Esophagus (tissue), 2 donors: ENCODE measurements around the gene EFNB2. TPM values are rescaled to one million over a fixed set of nuclear protein-coding genes. Genes with fewer than 3 reads are reported as not detected.

ENCODE experiments used
- H3K27ac ChIP-seq, 2 donors: one replicate each; pipeline ENCODE4 v1.5.1; 2013; ENCODE audit warnings: low read depth in 2 of 2, mild to moderate bottlenecking in 2 of 2, inconsistent platforms in 1 of 2, low read length in 1 of 2, moderate library complexity in 1 of 2
- H3K27me3 ChIP-seq, 2 donors: one replicate each; pipeline ENCODE4 v1.6.1; 2013; ENCODE audit warnings: low read length in 2 of 2, control low read depth in 1 of 2, mild to moderate bottlenecking in 1 of 2; ENCODE audit not compliant: insufficient read depth in 2 of 2, control insufficient read depth in 1 of 2
- H3K36me3 ChIP-seq, 2 donors: one replicate each; pipeline ENCODE4 v1.6.1; 2013; ENCODE audit warnings: low read length in 1 of 2; ENCODE audit not compliant: control insufficient read depth in 2 of 2, insufficient read depth in 2 of 2
- H3K4me1 ChIP-seq, 2 donors: one replicate each; pipeline ENCODE4 v1.6.1; 2013; ENCODE audit warnings: low read length in 1 of 2; ENCODE audit not compliant: control insufficient read depth in 2 of 2, insufficient read depth in 2 of 2
- H3K4me3 ChIP-seq, 2 donors: one replicate each; pipeline ENCODE4 v1.5.1; 2013; ENCODE audit warnings: low read length in 2 of 2, mild to moderate bottlenecking in 2 of 2, low read depth in 1 of 2, moderate library complexity in 1 of 2
- H3K9me3 ChIP-seq, 2 donors: one replicate each; pipeline ENCODE4 v1.6.1; 2013; ENCODE audit warnings: mild to moderate bottlenecking in 2 of 2, low read depth in 1 of 2, low read length in 1 of 2, moderate library complexity in 1 of 2; ENCODE audit not compliant: control insufficient read depth in 2 of 2, insufficient read depth in 1 of 2
- WGBS, 2 donors: extraction: QIAGEN DNeasy Blood & Tissue Kit; methylation state at CpG; one replicate each; pipeline ENCODE4 v1.1.7; 2013; 5-methylcytosine and 5-hydroxymethylcytosine counted together
- polyA plus RNA-seq, 2 donors: library from polyadenylated mRNA; stranded (reverse); fragments of 200-250 nt; gene quantifications; one replicate each; pipeline ENCODE4 v1.2.3, GENCODE V29; 2013
- donor health status: healthy with polysubstance abuse.
- donor health status: Bipolar disorder and iron deficiency.

Gene EFNB2
- polyA plus RNA-seq, 2 donors = 8.0 to 8.4 TPM

DNA sequence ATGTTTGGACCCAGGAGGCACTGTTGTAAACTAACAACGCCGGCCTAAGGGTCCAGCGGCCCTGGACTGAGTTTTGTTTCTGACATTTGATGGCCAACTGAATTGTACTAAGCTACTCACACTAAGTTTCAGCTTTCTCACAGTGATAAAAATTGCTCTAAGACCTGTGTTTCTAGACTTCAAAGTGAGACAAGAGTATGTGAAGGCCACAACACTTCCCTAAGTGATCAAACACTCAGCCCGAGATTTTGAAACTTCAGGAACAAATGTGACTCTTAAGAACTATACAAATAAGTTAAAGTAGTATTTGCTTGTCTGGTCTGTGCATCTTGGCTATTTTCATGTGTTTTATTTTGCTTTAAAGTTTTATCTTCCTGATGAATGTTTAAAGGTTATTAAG lies 30.2 kb downstream of the EFNB2 start:
- Histone ChIP-seq H3K4me1 (no peaks in the 10 kb centered on the region), H3K27me3 (no peaks in the 10 kb centered on the region), H3K9me3 (no peaks in the 10 kb centered on the region), H3K36me3 (peaks cover 0 to under 1% of the 10 kb centered on the region in 2 donors), H3K27ac (no peak overlapping the region), H3K4me3 (no peak overlapping the region)
- 92 to 93% methylated on average over 4 of the region's 4 CpGs for WGBS, 2 donors

DNA sequence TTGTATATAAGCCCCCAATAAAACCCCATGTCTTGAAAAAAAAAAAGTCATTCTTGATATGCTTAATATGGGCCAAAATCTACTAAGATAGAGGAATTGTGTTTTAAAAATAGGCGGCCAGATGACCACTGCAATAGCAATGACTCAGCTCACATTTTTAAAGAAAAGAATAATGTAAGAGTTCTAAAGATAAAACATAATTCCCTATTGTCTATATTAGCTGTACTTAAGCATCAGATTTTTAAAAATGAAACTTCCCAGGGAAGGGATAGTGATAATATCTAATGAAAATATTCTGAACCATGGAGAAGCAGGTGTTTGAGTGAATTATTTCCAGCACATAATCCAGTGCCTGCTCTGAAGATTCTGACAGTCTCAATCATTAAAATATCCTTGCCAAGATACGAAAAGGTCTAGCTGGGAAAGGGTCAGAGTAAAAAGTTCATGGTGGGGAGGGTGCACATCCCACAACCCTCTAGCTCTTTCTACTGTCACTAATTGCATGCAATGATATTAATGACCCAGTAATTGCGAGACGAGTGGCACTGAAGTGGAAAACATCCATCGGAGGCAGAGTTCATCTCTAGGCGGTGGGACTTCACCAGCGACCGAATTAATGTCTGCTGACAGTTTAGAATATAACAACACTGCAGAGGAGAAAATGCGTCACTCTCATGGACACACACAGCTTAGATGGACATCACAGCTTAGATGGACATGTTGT lies 31.6 kb downstream of the EFNB2 start:
- Histone ChIP-seq H3K9me3 (no peaks in the 10 kb centered on the region), H3K27ac (no peak overlapping the region), H3K27me3 (no peaks in the 10 kb centered on the region), H3K36me3 (no peaks in the 10 kb centered on the region), H3K4me3 (no peak overlapping the region), H3K4me1 (no peaks in the 10 kb centered on the region)
- WGBS, 2 donors = 90 to 91% methylated on average over 9 of the region's 9 CpGs

DNA sequence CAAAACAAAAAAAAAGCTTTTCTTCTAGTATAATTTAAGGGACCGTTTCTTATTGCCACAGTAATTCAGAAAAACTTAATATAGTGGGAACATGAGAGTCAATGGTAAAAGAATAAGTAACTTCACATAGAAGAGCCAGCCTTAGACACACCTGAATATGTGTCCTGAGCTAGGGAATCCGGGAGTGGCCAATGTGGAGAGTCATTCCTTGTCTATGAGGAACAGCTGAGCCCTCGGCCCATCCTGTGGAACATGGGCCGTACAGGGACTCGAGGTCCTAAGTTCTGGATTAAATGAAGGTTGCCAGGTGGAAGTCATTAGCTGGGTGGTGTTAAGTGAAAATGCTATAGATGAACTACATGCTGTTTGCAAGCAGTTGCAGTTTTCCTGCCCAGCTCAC lies 32.2 kb downstream of the EFNB2 start:
- Histone ChIP-seq H3K36me3 (no peaks in the 10 kb centered on the region), H3K4me3 (no peak overlapping the region), H3K27ac (no peak overlapping the region), H3K9me3 (no peaks in the 10 kb centered on the region), H3K27me3 (no peaks in the 10 kb centered on the region), H3K4me1 (no peaks in the 10 kb centered on the region)
- WGBS, 2 donors = 81% methylated on average over 5 of the region's 5 CpGs

DNA sequence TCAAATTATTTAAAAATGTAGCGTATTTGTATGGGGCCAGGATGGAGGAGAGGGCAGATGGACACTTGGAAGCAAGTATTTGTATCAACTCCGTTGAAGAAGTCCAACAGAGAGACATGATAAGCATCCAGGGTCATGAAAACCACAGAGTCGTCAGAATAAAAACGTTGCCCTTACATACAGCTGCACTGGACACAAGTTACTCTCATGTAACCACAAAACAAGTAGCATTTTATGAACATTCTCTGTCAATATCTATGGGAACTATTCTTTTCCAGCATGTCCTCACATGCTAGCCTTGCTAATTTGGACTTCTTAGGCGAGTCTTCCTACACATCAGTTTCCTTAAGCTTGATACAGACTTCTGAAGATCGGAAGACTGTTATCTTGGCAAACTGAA lies 35.0 kb downstream of the EFNB2 start:
- Histone ChIP-seq H3K27me3 (no peaks in the 10 kb centered on the region), H3K27ac (no peak overlapping the region), H3K36me3 (no peaks in the 10 kb centered on the region), H3K9me3 (no peaks in the 10 kb centered on the region), H3K4me1 (no peaks in the 10 kb centered on the region), H3K4me3 (no peak overlapping the region)
- WGBS, 2 donors = 73 to 74% methylated on average over 6 of the region's 6 CpGs

DNA sequence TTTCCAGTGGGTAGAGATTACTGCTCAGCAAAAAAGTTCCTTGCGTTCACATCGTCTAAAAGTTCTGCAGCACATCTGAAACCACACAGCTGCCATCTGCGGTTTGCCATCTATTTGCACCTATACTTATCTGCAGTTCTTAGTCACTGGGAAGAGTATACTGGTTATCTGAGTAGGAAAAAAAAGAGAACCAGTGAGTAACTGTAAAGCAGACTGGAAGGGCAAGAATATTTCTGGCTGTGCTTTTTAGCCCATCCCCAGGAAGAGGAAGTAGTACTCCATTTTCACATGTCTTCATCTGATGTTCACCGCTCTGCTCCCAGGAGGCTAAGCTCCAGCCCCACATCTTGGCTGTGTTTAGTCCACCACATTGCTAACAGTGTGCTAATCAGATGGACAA lies 35.6 kb downstream of the EFNB2 start:
- H3K27ac ChIP-seq = no peak overlapping the region
- WGBS, 2 donors = 66 to 72% methylated on average over 4 of the region's 4 CpGs
- H3K4me3 ChIP-seq = no peak overlapping the region
- H3K36me3 ChIP-seq = no peaks in the 10 kb centered on the region
- H3K4me1 ChIP-seq = no peaks in the 10 kb centered on the region
- H3K27me3 ChIP-seq = no peaks in the 10 kb centered on the region
- no peaks in the 10 kb centered on the region for H3K9me3 ChIP-seq

DNA sequence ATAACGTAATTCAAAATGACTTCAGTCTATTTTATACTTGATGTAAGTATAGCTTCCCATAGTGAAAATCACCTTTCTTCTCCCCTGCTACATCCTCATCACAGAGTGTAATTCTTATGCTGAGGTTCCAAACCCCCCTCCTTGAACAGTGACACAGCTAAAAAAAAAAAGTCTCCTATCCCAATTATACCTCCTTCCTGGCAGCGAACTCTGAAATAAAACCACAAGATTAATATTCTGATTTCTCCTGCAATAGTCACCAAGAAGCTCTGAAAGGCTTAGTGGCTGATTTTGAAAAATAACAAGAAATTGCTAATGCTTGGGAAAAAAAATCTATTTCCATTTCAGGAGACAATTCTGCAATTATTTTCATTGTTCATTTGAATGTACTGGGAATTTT lies 36.3 kb downstream of the EFNB2 start:
- no peak overlapping the region for H3K27ac ChIP-seq
- WGBS, 2 donors = 68 to 78% methylated on average over 2 of the region's 2 CpGs
- H3K27me3 ChIP-seq = no peaks in the 10 kb centered on the region
- no peaks in the 10 kb centered on the region for H3K36me3 ChIP-seq
- H3K4me1 ChIP-seq = no peaks in the 10 kb centered on the region
- no peaks in the 10 kb centered on the region for H3K9me3 ChIP-seq
- no peak overlapping the region for H3K4me3 ChIP-seq

DNA sequence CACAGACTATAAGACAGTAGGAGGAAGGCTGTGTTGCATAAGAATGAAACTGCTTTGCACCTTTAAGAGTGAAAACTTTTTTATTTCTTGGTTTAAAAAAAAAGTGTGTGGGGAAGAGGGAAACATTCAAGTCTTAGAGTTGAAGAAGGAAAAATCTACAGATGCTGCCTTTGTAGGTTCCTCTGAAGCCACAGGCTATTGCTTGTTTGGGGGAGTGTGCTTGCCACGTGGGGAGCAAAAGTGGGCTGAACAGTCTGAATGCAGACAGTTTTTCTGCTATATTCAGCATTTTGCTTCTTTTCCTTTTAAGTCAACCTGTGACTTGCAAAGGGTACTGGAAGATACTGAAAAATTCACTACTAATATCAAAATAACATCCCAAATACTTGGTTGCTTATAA lies 36.9 kb downstream of the EFNB2 start:
- H3K9me3 ChIP-seq = no peaks in the 10 kb centered on the region
- H3K27me3 ChIP-seq = no peaks in the 10 kb centered on the region
- H3K4me3 ChIP-seq = no peak overlapping the region
- 34 to 70% methylated on average over 1 of the region's 1 CpG for WGBS, 2 donors
- no peaks in the 10 kb centered on the region for H3K4me1 ChIP-seq
- no peak overlapping the region for H3K27ac ChIP-seq
- no peaks in the 10 kb centered on the region for H3K36me3 ChIP-seq

DNA sequence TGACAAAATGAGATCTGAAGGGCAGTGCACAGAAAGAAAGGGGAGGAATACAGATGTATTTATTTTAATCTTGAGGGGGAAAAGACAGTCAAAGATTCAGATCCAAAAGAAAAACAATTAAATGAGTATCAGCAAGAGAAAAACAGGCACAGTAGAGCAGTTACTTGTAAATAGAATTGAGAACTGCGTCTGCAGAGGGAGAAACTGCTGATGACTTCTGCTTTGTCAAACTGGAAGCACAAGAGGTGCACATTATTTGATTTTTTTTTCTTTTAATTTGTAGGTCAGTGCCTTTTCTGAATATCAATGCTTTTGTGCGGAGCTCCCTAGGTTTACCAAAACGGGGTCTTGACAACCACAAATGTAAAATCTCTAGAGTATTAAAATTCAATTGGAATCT lies 37.3 kb downstream of the EFNB2 start:
- Histone ChIP-seq H3K36me3 (peaks cover 0 to 4% of the 10 kb centered on the region in 2 donors), H3K27ac (no peak overlapping the region), H3K4me3 (no peak overlapping the region), H3K4me1 (no peaks in the 10 kb centered on the region), H3K27me3 (no peaks in the 10 kb centered on the region), H3K9me3 (no peaks in the 10 kb centered on the region)
- 59 to 64% methylated on average over 3 of the region's 3 CpGs for WGBS, 2 donors

DNA sequence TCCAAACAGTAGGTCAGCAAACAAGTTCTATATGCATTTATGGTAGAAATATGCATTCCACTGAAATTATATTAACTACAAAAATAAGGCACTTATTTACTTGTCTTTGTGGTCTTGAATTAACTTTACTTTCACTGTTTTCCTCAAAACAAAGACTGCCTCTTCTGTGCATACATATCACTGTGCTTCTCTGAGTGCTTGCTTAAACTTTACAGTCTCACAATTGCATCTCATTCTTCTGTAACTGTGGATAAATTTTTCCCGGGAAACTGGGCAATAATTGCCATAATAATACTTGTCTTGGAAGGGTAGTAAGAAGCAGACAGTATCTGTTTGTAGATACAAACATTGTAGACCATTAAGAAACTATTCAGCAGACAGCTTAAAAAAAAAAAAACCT lies 38.4 kb downstream of the EFNB2 start:
- H3K36me3 ChIP-seq = peaks cover 0 to 15% of the 10 kb centered on the region in 2 donors
- no peaks in the 10 kb centered on the region for H3K4me1 ChIP-seq
- no peak overlapping the region for H3K4me3 ChIP-seq
- no peak overlapping the region for H3K27ac ChIP-seq
- WGBS, 2 donors = 51 to 53% methylated on average over 1 of the region's 1 CpG
- H3K27me3 ChIP-seq = no peaks in the 10 kb centered on the region
- H3K9me3 ChIP-seq = no peaks in the 10 kb centered on the region
